ENCODE data around the gene TMUB2. TPM values are rescaled to one million over a fixed set of nuclear protein-coding genes. Genes with fewer than 3 reads are reported as not detected.

Gene TMUB2
- total and polyA plus RNA-seq, 2 of the 13 experiments (the other 11 are each of a cell fraction or from before 2014, with no cell fraction given), result 26.9 to 50.8 TPM

DNA sequence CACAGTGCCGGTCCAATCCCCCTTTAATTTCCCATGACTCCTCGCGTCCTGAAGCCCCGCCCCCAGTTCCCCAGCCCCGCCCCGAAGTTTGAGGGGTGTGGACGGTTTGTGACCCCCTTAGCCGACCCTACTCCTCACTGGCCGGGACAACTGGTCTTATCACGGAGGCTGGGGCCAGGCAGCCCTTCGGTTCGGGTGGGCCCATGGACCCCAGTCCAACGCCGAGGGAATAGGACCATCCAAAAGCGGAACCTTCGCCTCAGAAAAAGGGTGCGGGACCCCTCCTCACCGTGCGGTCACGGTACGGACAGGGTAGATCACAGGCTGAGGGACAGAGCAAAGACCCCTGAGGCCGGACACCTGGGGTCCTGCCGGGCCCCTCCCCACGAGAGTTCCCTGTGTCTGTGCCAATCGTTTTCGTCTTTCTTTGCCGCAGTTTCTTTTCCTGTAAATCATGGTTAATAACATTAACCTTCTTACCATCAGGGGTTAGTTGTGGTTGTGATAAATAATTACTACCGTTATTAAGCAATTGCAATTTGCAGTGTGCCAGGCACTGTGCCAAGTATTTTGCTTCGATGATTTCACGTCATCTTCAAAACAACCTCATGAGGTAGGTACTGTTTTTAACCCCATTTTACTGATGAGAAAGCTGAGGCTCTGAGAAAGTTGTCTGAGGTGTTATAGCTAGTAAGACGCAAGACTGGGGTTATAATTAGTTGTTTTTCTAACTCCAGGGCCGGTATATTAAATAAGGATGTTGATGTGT, 543 bp downstream of the TMUB2 start (continued):
- TF ChIP-seq, protein P1, sequence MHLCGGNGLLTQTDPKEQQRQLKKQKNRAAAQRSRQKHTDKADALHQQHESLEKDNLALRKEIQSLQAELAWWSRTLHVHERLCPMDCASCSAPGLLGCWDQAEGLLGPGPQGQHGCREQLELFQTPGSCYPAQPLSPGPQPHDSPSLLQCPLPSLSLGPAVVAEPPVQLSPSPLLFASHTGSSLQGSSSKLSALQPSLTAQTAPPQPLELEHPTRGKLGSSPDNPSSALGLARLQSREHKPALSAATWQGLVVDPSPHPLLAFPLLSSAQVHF (CRISPR knock-in tag; IDR thresholded peaks at IDR 0.05), result no peak
- TF ChIP-seq, protein P2, sequence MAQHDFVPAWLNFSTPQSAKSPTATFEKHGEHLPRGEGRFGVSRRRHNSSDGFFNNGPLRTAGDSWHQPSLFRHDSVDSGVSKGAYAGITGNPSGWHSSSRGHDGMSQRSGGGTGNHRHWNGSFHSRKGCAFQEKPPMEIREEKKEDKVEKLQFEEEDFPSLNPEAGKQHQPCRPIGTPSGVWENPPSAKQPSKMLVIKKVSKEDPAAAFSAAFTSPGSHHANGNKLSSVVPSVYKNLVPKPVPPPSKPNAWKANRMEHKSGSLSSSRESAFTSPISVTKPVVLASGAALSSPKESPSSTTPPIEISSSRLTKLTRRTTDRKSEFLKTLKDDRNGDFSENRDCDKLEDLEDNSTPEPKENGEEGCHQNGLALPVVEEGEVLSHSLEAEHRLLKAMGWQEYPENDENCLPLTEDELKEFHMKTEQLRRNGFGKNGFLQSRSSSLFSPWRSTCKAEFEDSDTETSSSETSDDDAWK (CRISPR knock-in tag; IDR thresholded peaks at IDR 0.05), result no peak
- no peak for TF ChIP-seq ZKSCAN1 (IDR thresholded peaks at IDR 0.05; ENCODE audit: low read length)
- TF ChIP-seq KDM1A (CRISPR knock-in tag; IDR thresholded peaks at IDR 0.05), result peak; percentile 81
- TF ChIP-seq ZNF761 (CRISPR knock-in tag; conservative IDR thresholded peaks at IDR 0.05), result no peak; the same call in 1 of the 2 replicates
- TF ChIP-seq SNAI1 (CRISPR knock-in tag; IDR thresholded peaks at IDR 0.05; ENCODE audit: borderline replicate concordance), result peak; percentile 46; the same call in 1 of the 2 replicates
- peak in 1 of 2 experiments; percentile 68; a peak in 2 of 4 replicates for TF ChIP-seq POLR2A (IDR thresholded peaks at IDR 0.05; ENCODE audit: insufficient read depth in 1 of 2, low read depth in 2 of 2, low read length in 2 of 2)
- TF ChIP-seq, protein P3, sequence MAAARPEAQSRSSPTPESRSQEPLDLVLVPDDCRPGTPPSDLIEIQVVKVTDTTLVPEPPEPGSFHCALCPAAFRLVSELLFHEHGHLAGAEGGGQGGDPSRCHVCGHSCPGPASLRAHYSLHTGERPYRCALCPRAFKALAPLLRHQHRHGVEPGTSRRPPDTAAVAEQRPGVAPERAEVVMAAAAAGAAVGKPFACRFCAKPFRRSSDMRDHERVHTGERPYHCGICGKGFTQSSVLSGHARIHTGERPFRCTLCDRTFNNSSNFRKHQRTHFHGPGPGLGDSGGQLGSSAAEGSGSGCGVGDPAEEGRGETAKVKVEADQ (CRISPR knock-in tag; IDR thresholded peaks at IDR 0.05; ENCODE audit: borderline replicate concordance), result peak; percentile 99
- TF ChIP-seq RXRA (CRISPR knock-in tag; IDR thresholded peaks at IDR 0.05), result no peak; the same call in 1 of the 2 replicates
- peak; percentile 61; the same call in 1 of the 2 replicates for TF ChIP-seq ZNF34 (CRISPR knock-in tag; IDR thresholded peaks at IDR 0.05; ENCODE audit: borderline replicate concordance)
- TF ChIP-seq ZBTB1 (CRISPR knock-in tag; IDR thresholded peaks at IDR 0.05; ENCODE audit: borderline replicate concordance), result 0 out of 2 replicates have a peak, but pooled peaks have one; percentile 39
- TF ChIP-seq ZNF543 (CRISPR knock-in tag; IDR thresholded peaks at IDR 0.05), result 0 out of 2 replicates have a peak, but pooled peaks have one; percentile 52
- TF ChIP-seq, protein P4, sequence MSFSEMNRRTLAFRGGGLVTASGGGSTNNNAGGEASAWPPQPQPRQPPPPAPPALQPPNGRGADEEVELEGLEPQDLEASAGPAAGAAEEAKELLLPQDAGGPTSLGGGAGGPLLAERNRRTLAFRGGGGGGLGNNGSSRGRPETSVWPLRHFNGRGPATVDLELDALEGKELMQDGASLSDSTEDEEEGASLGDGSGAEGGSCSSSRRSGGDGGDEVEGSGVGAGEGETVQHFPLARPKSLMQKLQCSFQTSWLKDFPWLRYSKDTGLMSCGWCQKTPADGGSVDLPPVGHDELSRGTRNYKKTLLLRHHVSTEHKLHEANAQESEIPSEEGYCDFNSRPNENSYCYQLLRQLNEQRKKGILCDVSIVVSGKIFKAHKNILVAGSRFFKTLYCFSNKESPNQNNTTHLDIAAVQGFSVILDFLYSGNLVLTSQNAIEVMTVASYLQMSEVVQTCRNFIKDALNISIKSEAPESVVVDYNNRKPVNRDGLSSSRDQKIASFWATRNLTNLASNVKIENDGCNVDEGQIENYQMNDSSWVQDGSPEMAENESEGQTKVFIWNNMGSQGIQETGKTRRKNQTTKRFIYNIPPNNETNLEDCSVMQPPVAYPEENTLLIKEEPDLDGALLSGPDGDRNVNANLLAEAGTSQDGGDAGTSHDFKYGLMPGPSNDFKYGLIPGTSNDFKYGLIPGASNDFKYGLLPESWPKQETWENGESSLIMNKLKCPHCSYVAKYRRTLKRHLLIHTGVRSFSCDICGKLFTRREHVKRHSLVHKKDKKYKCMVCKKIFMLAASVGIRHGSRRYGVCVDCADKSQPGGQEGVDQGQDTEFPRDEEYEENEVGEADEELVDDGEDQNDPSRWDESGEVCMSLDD (CRISPR knock-in tag; IDR thresholded peaks at IDR 0.05; ENCODE audit: borderline replicate concordance), result 0 out of 2 replicates have a peak, but pooled peaks have one; percentile 2
- no peak for TF ChIP-seq POGZ (CRISPR knock-in tag; IDR thresholded peaks at IDR 0.05)
- peak; percentile 73 for TF ChIP-seq PHF8 (CRISPR knock-in tag; IDR thresholded peaks at IDR 0.05)
- peak; percentile 57; the same call in 1 of the 2 replicates for TF ChIP-seq ZNF101 (CRISPR knock-in tag; IDR thresholded peaks at IDR 0.05; ENCODE audit: borderline replicate concordance, low read depth)
- TF ChIP-seq FOSL1 (CRISPR knock-in tag; IDR thresholded peaks at IDR 0.05; ENCODE audit: borderline replicate concordance), result no peak
- TF ChIP-seq, protein P5, sequence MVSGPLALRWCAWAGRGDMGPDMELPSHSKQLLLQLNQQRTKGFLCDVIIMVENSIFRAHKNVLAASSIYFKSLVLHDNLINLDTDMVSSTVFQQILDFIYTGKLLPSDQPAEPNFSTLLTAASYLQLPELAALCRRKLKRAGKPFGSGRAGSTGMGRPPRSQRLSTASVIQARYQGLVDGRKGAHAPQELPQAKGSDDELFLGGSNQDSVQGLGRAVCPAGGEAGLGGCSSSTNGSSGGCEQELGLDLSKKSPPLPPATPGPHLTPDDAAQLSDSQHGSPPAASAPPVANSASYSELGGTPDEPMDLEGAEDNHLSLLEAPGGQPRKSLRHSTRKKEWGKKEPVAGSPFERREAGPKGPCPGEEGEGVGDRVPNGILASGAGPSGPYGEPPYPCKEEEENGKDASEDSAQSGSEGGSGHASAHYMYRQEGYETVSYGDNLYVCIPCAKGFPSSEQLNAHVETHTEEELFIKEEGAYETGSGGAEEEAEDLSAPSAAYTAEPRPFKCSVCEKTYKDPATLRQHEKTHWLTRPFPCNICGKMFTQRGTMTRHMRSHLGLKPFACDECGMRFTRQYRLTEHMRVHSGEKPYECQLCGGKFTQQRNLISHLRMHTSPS (CRISPR knock-in tag; IDR thresholded peaks at IDR 0.05; ENCODE audit: low read depth), result 0 out of 2 replicates have a peak, but pooled peaks have one; percentile 16
- peak; percentile 49 for TF ChIP-seq ARNT2 (CRISPR knock-in tag; IDR thresholded peaks at IDR 0.05; ENCODE audit: low read depth)
- TF ChIP-seq ZNF768 (CRISPR knock-in tag; IDR thresholded peaks at IDR 0.05), result peak; percentile 25; the same call in 1 of the 2 replicates
- TF ChIP-seq CC2D1A (CRISPR knock-in tag; IDR thresholded peaks at IDR 0.05), result no peak
- peak; percentile 73 for TF ChIP-seq ZBTB7B (CRISPR knock-in tag; IDR thresholded peaks at IDR 0.05)

All from HepG2 (cell line).